SK-N-SH (cell line): ENCODE data around the gene LINGO3. TPM values are rescaled to one million over a fixed set of nuclear protein-coding genes. Genes with fewer than 3 reads are reported as not detected.

ENCODE experiments used
- CTCF ChIA-PET: fragments of 300-600, 350-600 bp; formaldehyde crosslinking; extraction: SDS; loops from one replicate; lab custom pipeline; 2021; lab: Yijun Ruan, JAX
- POLR2A ChIA-PET: fragments of 350-600 bp; sonication (Branson Sonifier 250); formaldehyde crosslinking; extraction: SDS; loops from one replicate; lab custom pipeline; 2020; ENCODE audit warnings: antibody characterized with exemption, inconsistent platforms; lab: Yijun Ruan, JAX
- DNase-seq: peaks from one replicate; pipeline ENCODE4 v3.0.0; 2012
- H2AFZ ChIP-seq: fragments of 200-600 bp; sonication (generic); 2 replicates; pipeline ENCODE4 v1.8.1; 2016; ENCODE audit warnings: antibody characterized with exemption, mild to moderate bottlenecking, low read depth
- H3F3A ChIP-seq: fragments of 200-600 bp; sonication (generic); replicated peaks from 2 replicates; pipeline ENCODE3; 2016; ENCODE audit warnings: antibody characterized with exemption, mild to moderate bottlenecking; ENCODE audit not compliant: insufficient read depth
- H3K27ac ChIP-seq, 2 experiments: fragments of 200-500 bp in 1 of 2; fragments of 200-600 bp in 1 of 2; sonication (Bioruptor generic) in 1 of 2; sonication (generic), shearing (Covaris generic) in 1 of 2; 2 replicates each; pipeline versions ENCODE4 v1.5.1 to v1.6.1; 2014 to 2016; ENCODE audit warnings: low read depth in 2 of 2, inconsistent platforms in 1 of 2, low read length in 1 of 2, mild to moderate bottlenecking in 1 of 2, mixed read lengths in 1 of 2
- H3K27me3 ChIP-seq: fragments of 200-600 bp; sonication (generic), shearing (Covaris generic); 2 replicates; pipeline ENCODE4 v1.6.1; 2016; ENCODE audit warnings: mixed run types; ENCODE audit not compliant: insufficient read depth
- H3K36me3 ChIP-seq, 2 experiments: fragments of 200-500 bp in 1 of 2; fragments of 200-600 bp in 1 of 2; sonication (Bioruptor generic) in 1 of 2; sonication (generic) in 1 of 2; replicated peaks in 1 of 2; 2 replicates each; pipeline versions ENCODE3 to v1.5.1; 2014 to 2016; ENCODE audit warnings: low read length in 1 of 2, mild to moderate bottlenecking in 1 of 2; ENCODE audit not compliant: insufficient read depth in 2 of 2, control insufficient read depth in 1 of 2
- H3K4me1 ChIP-seq, 2 experiments: fragments of 200-500 bp in 1 of 2; fragments of 200-600 bp in 1 of 2; sonication (Bioruptor generic) in 1 of 2; sonication (generic), shearing (Covaris generic) in 1 of 2; 2 replicates each; pipeline versions ENCODE4 v1.5.1 to v1.6.1; 2014 to 2016; ENCODE audit warnings: low read depth in 1 of 2, low read length in 1 of 2, mixed run types in 1 of 2; ENCODE audit not compliant: insufficient read depth in 2 of 2, control insufficient read depth in 1 of 2
- H3K4me2 ChIP-seq: fragments of 200-600 bp; sonication (generic), shearing (Covaris generic); 2 replicates; pipeline ENCODE4 v1.6.1; 2017; ENCODE audit warnings: mixed run types
- H3K4me3 ChIP-seq, 2 experiments: fragments of 200-500 bp in 1 of 2; fragments of 200-600 bp in 1 of 2; sonication (Bioruptor generic) in 1 of 2; sonication (generic), shearing (Covaris generic) in 1 of 2; 2 replicates each; pipeline versions ENCODE4 v1.5.1 to v1.8.1; 2014 to 2016; ENCODE audit warnings: low read depth in 2 of 2, inconsistent platforms in 1 of 2, low read length in 1 of 2, mild to moderate bottlenecking in 1 of 2, mixed read lengths in 1 of 2, moderate library complexity in 1 of 2
- H3K79me2 ChIP-seq: fragments of 200-600 bp; sonication (generic); 2 replicates; pipeline ENCODE4 v1.8.1; 2017; ENCODE audit warnings: mild to moderate bottlenecking; ENCODE audit not compliant: insufficient read depth
- H3K9ac ChIP-seq: fragments of 200-600 bp; sonication (generic); 2 replicates; pipeline ENCODE4 v1.6.1; 2017; ENCODE audit warnings: mixed run types
- H3K9me2 ChIP-seq: fragments of 200-600 bp; sonication (generic); 2 replicates; pipeline ENCODE4 v1.6.1; 2017; ENCODE audit warnings: mixed run types
- H3K9me3 ChIP-seq: fragments of 200-600 bp; sonication (generic); 2 replicates; pipeline ENCODE4 v1.6.1; 2017; ENCODE audit warnings: mixed run types, mild to moderate bottlenecking, moderate library complexity
- H4K20me1 ChIP-seq: fragments of 200-600 bp; sonication (generic); 2 replicates; pipeline ENCODE4 v1.6.1; 2017; ENCODE audit warnings: mild to moderate bottlenecking, mixed run types; ENCODE audit not compliant: insufficient read depth
- CHD2 ChIP-seq: fragments of 150-350 bp; IDR thresholded peaks from 2 replicates; pipeline ENCODE4 v1.6.1; 2018; ENCODE audit warnings: low read length; ENCODE audit not compliant: partially characterized antibody
- ELF1 ChIP-seq: IDR thresholded peaks from 2 replicates; pipeline ENCODE4 v1.4.0; 2012
- EZH2phosphoT487 ChIP-seq: fragments of 200-600 bp; sonication (generic); IDR thresholded peaks from 2 replicates; pipeline ENCODE4 v1.6.1; 2017; ENCODE audit warnings: low read depth, mixed run types, mild to moderate bottlenecking, antibody characterized with exemption, moderate library complexity, borderline replicate concordance
- FOSL2 ChIP-seq: IDR thresholded peaks from 2 replicates; pipeline ENCODE4 v1.4.0; 2012; ENCODE audit warnings: low read depth, mild to moderate bottlenecking, moderate library complexity, borderline replicate concordance
- FOXJ3 ChIP-seq: sonication (generic); formaldehyde crosslinking; IDR thresholded peaks from 2 replicates; pipeline ENCODE4 v1.5.1; 2020; ENCODE audit warnings: mild to moderate bottlenecking, missing genetic modification reagents
- FOXM1 ChIP-seq: IDR thresholded peaks from 2 replicates; pipeline ENCODE4 v1.4.0; 2012; ENCODE audit warnings: low read depth, mild to moderate bottlenecking
- GABPA ChIP-seq: IDR thresholded peaks from 2 replicates; pipeline ENCODE4 v1.4.0; 2012; ENCODE audit warnings: low read depth, mild to moderate bottlenecking
- GATA2 ChIP-seq: sonication (generic); formaldehyde crosslinking; IDR thresholded peaks from 2 replicates; pipeline ENCODE4 v1.5.0; 2020; ENCODE audit warnings: mild to moderate bottlenecking, missing genetic modification reagents
- IRF3 ChIP-seq: fragments of 150-350 bp; IDR thresholded peaks from 2 replicates; pipeline ENCODE4 v1.6.1; 2016; ENCODE audit warnings: mild to moderate bottlenecking, low read depth, low read length
- MEF2A ChIP-seq: IDR thresholded peaks from 2 replicates; pipeline ENCODE4 v1.4.0; 2012; ENCODE audit warnings: low read depth, borderline replicate concordance
- NFIC ChIP-seq: IDR thresholded peaks from 2 replicates; pipeline ENCODE4 v1.4.0; 2012; ENCODE audit warnings: borderline replicate concordance
- NRF1 ChIP-seq: IDR thresholded peaks from 2 replicates; pipeline ENCODE4 v1.6.1; 2012; ENCODE audit warnings: low read depth, mild to moderate bottlenecking, low read length
- POLR2AphosphoS5 ChIP-seq: IDR thresholded peaks from 2 replicates; pipeline ENCODE4 v1.6.1; 2012; ENCODE audit warnings: low read depth, low read length
- RCOR1 ChIP-seq: fragments of 150-350 bp; IDR thresholded peaks from 2 replicates; pipeline ENCODE4 v1.6.1; 2017; ENCODE audit warnings: antibody characterized with exemption, low read length
- RFX5 ChIP-seq: IDR thresholded peaks from 2 replicates; pipeline ENCODE4 v1.6.1; 2012; ENCODE audit warnings: mild to moderate bottlenecking, improper control_type of control experiment, low read length
- RXRA ChIP-seq: IDR thresholded peaks from 2 replicates; pipeline ENCODE4 v1.4.0; 2012; ENCODE audit warnings: low read depth, mild to moderate bottlenecking, borderline replicate concordance
- SIN3A ChIP-seq: IDR thresholded peaks from 2 replicates; pipeline ENCODE4 v1.6.1; 2012; ENCODE audit warnings: low read depth, mild to moderate bottlenecking, low read length, moderate library complexity, borderline replicate concordance
- SMC3 ChIP-seq: IDR thresholded peaks from 2 replicates; pipeline ENCODE4 v1.6.1; 2012; ENCODE audit warnings: low read depth, low read length, improper control_type of control experiment
- TAF1 ChIP-seq: IDR thresholded peaks from 2 replicates; pipeline ENCODE4 v1.6.1; 2012; ENCODE audit warnings: low read depth, mild to moderate bottlenecking, low read length, moderate library complexity, borderline replicate concordance
- TEAD4 ChIP-seq: IDR thresholded peaks from 2 replicates; pipeline ENCODE4 v1.4.0; 2012; ENCODE audit warnings: mild to moderate bottlenecking, borderline replicate concordance; ENCODE audit not compliant: insufficient read depth
- YY1 ChIP-seq: IDR thresholded peaks from 2 replicates; pipeline ENCODE4 v1.4.0; 2012; ENCODE audit warnings: low read depth, mild to moderate bottlenecking
- WGBS: methylation state at CpG from one replicate; pipeline ENCODE4 v1.1.6; 2017; ENCODE audit warnings: low lambda C conversion rate; 5-methylcytosine and 5-hydroxymethylcytosine counted together
- polyA plus RNA-seq, 3 experiments: library from polyadenylated mRNA; depleted of rRNA; stranded (reverse); fragments of >200 nt; gene quantifications; 2 replicates each; pipeline ENCODE4 v1.2.3, GENCODE V29; 2012
- TF ChIP-seq, protein P1 (sequence below): IDR thresholded peaks from 2 replicates; pipeline ENCODE4 v1.4.0; 2012; ENCODE audit warnings: low read depth, borderline replicate concordance
- TF ChIP-seq, protein P2 (sequence below): fragments of 150-350 bp; IDR thresholded peaks from 2 replicates; pipeline ENCODE4 v1.6.1; 2017; ENCODE audit warnings: antibody characterized with exemption, low read length, low read depth, borderline replicate concordance

Gene LINGO3
- polyA plus RNA-seq, 1 of the 3 experiments (the other 2 are of a cell fraction) = not detected

- no peak overlapping the region for H3K27ac ChIP-seq
- no peak for TF ChIP-seq CHD2
- TF ChIP-seq TEAD4 = no peak
- TF ChIP-seq, protein P1, sequence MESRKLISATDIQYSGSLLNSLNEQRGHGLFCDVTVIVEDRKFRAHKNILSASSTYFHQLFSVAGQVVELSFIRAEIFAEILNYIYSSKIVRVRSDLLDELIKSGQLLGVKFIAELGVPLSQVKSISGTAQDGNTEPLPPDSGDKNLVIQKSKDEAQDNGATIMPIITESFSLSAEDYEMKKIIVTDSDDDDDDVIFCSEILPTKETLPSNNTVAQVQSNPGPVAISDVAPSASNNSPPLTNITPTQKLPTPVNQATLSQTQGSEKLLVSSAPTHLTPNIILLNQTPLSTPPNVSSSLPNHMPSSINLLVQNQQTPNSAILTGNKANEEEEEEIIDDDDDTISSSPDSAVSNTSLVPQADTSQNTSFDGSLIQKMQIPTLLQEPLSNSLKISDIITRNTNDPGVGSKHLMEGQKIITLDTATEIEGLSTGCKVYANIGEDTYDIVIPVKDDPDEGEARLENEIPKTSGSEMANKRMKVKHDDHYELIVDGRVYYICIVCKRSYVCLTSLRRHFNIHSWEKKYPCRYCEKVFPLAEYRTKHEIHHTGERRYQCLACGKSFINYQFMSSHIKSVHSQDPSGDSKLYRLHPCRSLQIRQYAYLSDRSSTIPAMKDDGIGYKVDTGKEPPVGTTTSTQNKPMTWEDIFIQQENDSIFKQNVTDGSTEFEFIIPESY = no peak
- no peak for TF ChIP-seq RFX5
- no peak for TF ChIP-seq FOXM1
- TF ChIP-seq ELF1 = no peak
- no peak for TF ChIP-seq GABPA
- TF ChIP-seq FOSL2 = no peak
- no peak for TF ChIP-seq MEF2A
- no peak for TF ChIP-seq IRF3
- no peak for TF ChIP-seq NFIC
- no peak for TF ChIP-seq RXRA
- no peak overlapping the region for H2AFZ ChIP-seq
- no peaks in the 10 kb centered on the region for H3K79me2 ChIP-seq
- POLR2A ChIA-PET = interaction anchor here (0.7 to 1.6 kb wide), 2 partner anchors 12 to 18 kb away, joined by 3 to 4 read pairs; no protein-coding TSS in a partner anchor
- H3K9me3 ChIP-seq = no peaks in the 10 kb centered on the region
- no peak for DNase-seq
- no peak overlapping the region for H3K4me3 ChIP-seq
- no peak overlapping the region for H3K4me2 ChIP-seq
- peaks cover 0 to 4% of the 10 kb centered on the region in 2 experiments; a peak in 1 of 4 replicates for H3K4me1 ChIP-seq
- H3K9me2 ChIP-seq = no peaks in the 10 kb centered on the region
- peaks cover 37% of the 10 kb centered on the region for H3K27me3 ChIP-seq
- CTCF ChIA-PET = interaction anchor here (1.2 to 3.2 kb wide), 6 partner anchors 11 to 139 kb away, joined by 3 to 33 read pairs (median 4); partner anchors contain the start of genes PLEKHJ1 and TIMM13
- H4K20me1 ChIP-seq = peaks cover 10% of the 10 kb centered on the region; the same call in 1 of the 2 replicates
- 78% methylated on average over 13 of the region's 17 CpGs for WGBS
- peaks cover 10% of the 10 kb centered on the region for H3F3A ChIP-seq
- no peaks in the 10 kb centered on the region for H3K36me3 ChIP-seq
- no peak overlapping the region for H3K9ac ChIP-seq
Measured at GRCh38 chr19:2288338-2288817, 19.6 kb downstream of the LINGO3 start.

- 68% methylated on average over 8 of the region's 13 CpGs for WGBS
- H3K4me3 ChIP-seq = no peak overlapping the region
- TF ChIP-seq RCOR1 (no peak), EZH2phosphoT487 (no peak), RFX5 (no peak), GATA2 (CRISPR knock-in tag) (no peak), YY1 (no peak), NRF1 (no peak), POLR2AphosphoS5 (no peak), SMC3 (no peak), TAF1 (no peak), SIN3A (no peak), FOXJ3 (CRISPR knock-in tag) (no peak)
- TF ChIP-seq, protein P2, sequence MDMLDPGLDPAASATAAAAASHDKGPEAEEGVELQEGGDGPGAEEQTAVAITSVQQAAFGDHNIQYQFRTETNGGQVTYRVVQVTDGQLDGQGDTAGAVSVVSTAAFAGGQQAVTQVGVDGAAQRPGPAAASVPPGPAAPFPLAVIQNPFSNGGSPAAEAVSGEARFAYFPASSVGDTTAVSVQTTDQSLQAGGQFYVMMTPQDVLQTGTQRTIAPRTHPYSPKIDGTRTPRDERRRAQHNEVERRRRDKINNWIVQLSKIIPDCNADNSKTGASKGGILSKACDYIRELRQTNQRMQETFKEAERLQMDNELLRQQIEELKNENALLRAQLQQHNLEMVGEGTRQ = no peak
Measured at GRCh38 chr19:2287585-2288337, 20.2 kb downstream of the LINGO3 start.

More at GRCh38 chr19:2287585-2288337, 20.2 kb downstream of the LINGO3 start:
- Histone ChIP-seq H3K27me3 (peaks cover 37% of the 10 kb centered on the region), H3K36me3 (no peaks in the 10 kb centered on the region), H2AFZ (no peak overlapping the region), H3K9me2 (no peaks in the 10 kb centered on the region), H3K27ac (no peak overlapping the region), H3K4me2 (no peak overlapping the region), H3K9ac (no peak overlapping the region), H4K20me1 (peaks cover 10% of the 10 kb centered on the region; the same call in 1 of the 2 replicates), H3K4me1 (peaks cover 0 to 4% of the 10 kb centered on the region in 2 experiments; a peak in 1 of 4 replicates), H3K9me3 (no peaks in the 10 kb centered on the region), H3F3A (peaks cover 10% of the 10 kb centered on the region), H3K79me2 (no peaks in the 10 kb centered on the region)
- no peak for DNase-seq
- ChIA-PET POLR2A (interaction anchor here (1.6 kb wide), 1 partner anchor 17 kb away, joined by 3 read pairs; no protein-coding TSS in a partner anchor), CTCF (interaction anchor here (0.6 to 3.2 kb wide), 7 partner anchors 10 to 423 kb away, joined by 3 to 33 read pairs (median 3); partner anchors contain the start of genes PLEKHJ1 and TIMM13)
